Measurements from ENCODE around the gene PACSIN3.

PACSIN3 gene

GRCh38 chr11:47178737-47179654 is 7.2 kb downstream of the PACSIN3 start:
- no peak overlapping the region for H3K27ac ChIP-seq
- no peak for TF ChIP-seq ZFX (IDR thresholded peaks at IDR 0.05)
- TF ChIP-seq, protein P1, sequence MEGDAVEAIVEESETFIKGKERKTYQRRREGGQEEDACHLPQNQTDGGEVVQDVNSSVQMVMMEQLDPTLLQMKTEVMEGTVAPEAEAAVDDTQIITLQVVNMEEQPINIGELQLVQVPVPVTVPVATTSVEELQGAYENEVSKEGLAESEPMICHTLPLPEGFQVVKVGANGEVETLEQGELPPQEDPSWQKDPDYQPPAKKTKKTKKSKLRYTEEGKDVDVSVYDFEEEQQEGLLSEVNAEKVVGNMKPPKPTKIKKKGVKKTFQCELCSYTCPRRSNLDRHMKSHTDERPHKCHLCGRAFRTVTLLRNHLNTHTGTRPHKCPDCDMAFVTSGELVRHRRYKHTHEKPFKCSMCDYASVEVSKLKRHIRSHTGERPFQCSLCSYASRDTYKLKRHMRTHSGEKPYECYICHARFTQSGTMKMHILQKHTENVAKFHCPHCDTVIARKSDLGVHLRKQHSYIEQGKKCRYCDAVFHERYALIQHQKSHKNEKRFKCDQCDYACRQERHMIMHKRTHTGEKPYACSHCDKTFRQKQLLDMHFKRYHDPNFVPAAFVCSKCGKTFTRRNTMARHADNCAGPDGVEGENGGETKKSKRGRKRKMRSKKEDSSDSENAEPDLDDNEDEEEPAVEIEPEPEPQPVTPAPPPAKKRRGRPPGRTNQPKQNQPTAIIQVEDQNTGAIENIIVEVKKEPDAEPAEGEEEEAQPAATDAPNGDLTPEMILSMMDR (conservative IDR thresholded peaks at IDR 0.05), result no peak

DNA sequence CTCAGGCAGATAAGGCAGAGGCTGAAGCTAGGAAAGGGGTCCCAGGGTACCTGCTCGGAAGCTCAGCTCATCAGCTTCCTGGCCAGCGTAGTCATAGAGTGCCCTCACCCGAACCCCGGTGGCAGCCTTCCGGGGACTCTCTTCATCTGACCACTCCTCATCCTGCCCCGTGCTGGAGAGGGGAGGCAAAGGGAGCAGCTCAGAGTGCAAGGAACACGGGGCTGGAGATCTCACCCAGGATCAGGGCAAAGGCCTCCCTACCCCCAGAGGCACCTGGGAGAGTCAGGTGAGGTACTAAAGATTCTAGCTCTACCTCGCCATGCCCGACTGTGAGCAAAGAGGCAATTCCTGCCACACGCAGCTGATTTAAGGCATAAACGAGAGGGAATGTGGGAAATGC is 7.9 kb downstream of the PACSIN3 start:
- TF ChIP-seq, protein P1 (conservative IDR thresholded peaks at IDR 0.05), result no peak
- TF ChIP-seq ZFX (IDR thresholded peaks at IDR 0.05), result no peak
- H3K27ac ChIP-seq, result peak overlapping the region; percentile 89

GRCh38 chr11:47177846-47178245 is 8.4 kb downstream of the PACSIN3 start:
- peak overlapping the region; percentile 89 for H3K27ac ChIP-seq

DNA sequence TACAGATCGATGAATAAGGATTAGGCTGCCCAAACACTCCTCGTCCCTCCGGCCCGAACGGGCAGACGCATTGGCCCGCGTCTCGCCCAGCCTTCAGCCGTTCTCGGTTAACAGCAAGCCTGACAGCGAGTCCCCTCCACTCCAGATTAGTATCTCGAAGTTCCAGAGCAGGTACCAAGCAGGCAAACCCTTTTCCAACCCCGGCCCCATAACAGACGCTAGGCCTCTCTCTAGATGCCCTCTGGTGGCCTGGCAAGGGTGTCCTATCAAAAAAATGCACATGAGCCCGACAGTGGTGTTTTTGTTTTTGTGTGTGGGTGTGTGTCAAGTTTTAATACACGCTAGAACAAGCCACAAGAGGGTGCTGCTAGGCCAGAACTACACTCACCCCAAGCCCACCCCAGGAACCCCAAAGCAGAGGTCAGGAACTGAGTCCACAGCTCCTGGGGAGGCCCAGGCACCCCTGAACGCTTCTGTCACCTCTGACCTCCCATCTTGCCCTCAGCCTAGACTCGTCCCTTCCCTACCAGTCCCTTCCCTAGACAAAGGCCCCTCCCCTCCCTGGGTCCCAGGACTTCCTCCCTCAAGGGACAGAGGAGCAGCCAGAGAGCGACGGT is 8.9 kb downstream of the PACSIN3 start:
- peak overlapping the region; percentile 89 for H3K27ac ChIP-seq
- no peak for TF ChIP-seq ZFX (IDR thresholded peaks at IDR 0.05)
- TF ChIP-seq, protein P1 (conservative IDR thresholded peaks at IDR 0.05), result peak; percentile 87

More at GRCh38 chr11:47177846-47178245, 8.4 kb downstream of the PACSIN3 start:
- TF ChIP-seq ZFX (IDR thresholded peaks at IDR 0.05), result no peak
- TF ChIP-seq, protein P1 (conservative IDR thresholded peaks at IDR 0.05), result no peak; the same call in 1 of the 2 replicates

DNA sequence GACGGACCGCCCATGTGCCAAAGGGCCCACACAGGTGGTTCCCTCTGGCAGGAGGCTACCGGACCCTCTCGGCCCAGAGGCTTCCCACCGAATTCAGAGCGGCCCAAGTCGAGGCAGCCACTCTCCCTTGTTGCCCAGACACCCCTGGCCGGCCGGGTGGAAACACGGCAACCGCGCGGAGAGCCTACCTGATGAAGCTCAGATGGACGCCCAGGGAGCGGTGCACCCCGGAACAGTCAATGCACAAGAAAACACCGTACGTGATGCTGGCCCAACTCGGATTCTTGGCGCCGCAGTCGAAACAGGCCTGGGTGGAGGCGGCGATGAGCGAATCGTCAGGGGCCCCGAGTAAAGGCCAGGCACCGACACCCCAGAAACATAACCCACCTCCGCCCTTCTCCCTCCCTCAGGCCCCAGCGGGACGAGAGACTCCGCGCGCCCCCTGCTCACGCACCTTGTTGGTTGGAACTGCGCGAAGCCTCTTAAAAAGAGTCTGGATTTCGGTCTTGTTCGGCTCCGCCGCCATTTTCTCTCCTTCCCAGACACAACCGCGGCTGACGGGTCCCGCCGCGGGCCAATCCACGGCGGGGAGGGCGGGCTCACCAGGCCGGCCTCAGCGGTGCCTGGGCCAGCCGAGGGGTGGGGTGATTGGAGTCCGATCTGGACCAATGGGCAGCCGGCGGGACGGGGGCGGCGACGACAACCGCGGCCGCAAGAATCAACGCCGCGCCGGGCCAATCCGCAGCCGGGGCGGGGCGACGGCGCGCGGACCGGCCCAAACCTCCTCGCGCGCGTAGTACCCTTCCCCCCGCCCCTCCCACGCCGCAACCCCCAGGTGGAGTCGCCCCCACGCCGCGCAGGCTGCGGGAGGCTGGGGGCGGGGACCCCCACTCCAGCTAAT is 9.7 kb downstream of the PACSIN3 start, which contains the start of gene ARFGAP2:
Gene ARFGAP2, minus strand, starts transcription at position 552 of the 901 bp plus-strand sequence. Its CDS starts 26 bp downstream, at position 526.
- peak; percentile 62; the same call in 1 of the 2 replicates for TF ChIP-seq ZFX (IDR thresholded peaks at IDR 0.05)
- TF ChIP-seq, protein P1 (conservative IDR thresholded peaks at IDR 0.05), result no peak
- peak within 1 kb of the TSS; percentile 89 for H3K27ac ChIP-seq

GRCh38 chr11:47175746-47176327 is 10.4 kb downstream of the PACSIN3 start:
- TF ChIP-seq, protein P1 (conservative IDR thresholded peaks at IDR 0.05), result no peak
- TF ChIP-seq ZFX (IDR thresholded peaks at IDR 0.05), result no peak
- peak overlapping the region; percentile 89 for H3K27ac ChIP-seq
